Uterus (tissue), 2 donors: ENCODE measurements around the gene SLC4A1.

ENCODE experiments used
- POLR2A ChIP-seq, 2 donors: fragments of 450-650 bp; IDR thresholded peaks; one replicate each; pipeline ENCODE4 v1.6.1; 2016; ENCODE audit warnings: antibody characterized with exemption in 2 of 2, mild to moderate bottlenecking in 1 of 2, moderate library complexity in 1 of 2
- TF ChIP-seq, protein P1 (sequence below), 4 experiments: fragments of 200-600 bp in 2 of 4; fragments of 450-650 bp in 2 of 4; sonication (generic) in 2 of 4; IDR thresholded peaks; one replicate each; pipeline ENCODE4 v1.5.1; 2016 to 2019; ENCODE audit warnings: antibody characterized with exemption in 4 of 4, mild to moderate bottlenecking in 2 of 4, moderate library complexity in 1 of 4

DNA sequence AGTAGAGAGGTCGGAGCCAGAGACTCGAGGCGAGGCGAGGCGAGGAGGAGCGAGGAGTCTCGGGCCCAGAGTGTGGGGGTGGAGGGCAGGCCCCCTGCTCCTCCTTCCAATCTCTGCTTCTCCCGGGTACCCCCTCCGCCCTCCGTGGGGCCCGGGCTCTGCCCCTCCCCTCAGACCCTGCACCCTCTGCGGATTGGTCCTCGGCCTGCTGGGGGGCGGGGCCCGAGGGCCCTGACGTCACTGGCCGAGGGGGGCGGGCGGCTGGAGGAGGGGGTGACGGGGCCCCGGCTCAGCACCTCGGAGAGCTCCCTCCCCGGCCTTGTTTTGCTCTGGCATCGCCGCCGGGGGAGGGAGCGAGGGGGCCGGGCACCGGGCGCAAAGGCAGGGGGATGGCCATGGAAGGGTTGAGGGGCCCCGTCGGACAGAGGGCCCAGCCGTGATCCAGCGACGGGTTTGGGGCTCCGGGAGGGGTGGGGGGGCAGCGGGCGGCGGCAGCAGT is 40.4 kb upstream of the SLC4A1 start, which contains the start of gene RUNDC3A:
- no peak for TF ChIP-seq POLR2A (IDR thresholded peaks at IDR 0.05)
- TF ChIP-seq, protein P1, sequence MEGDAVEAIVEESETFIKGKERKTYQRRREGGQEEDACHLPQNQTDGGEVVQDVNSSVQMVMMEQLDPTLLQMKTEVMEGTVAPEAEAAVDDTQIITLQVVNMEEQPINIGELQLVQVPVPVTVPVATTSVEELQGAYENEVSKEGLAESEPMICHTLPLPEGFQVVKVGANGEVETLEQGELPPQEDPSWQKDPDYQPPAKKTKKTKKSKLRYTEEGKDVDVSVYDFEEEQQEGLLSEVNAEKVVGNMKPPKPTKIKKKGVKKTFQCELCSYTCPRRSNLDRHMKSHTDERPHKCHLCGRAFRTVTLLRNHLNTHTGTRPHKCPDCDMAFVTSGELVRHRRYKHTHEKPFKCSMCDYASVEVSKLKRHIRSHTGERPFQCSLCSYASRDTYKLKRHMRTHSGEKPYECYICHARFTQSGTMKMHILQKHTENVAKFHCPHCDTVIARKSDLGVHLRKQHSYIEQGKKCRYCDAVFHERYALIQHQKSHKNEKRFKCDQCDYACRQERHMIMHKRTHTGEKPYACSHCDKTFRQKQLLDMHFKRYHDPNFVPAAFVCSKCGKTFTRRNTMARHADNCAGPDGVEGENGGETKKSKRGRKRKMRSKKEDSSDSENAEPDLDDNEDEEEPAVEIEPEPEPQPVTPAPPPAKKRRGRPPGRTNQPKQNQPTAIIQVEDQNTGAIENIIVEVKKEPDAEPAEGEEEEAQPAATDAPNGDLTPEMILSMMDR (IDR thresholded peaks at IDR 0.05), result no peak
